ENCODE data around the gene FAM76B. TPM values are rescaled to one million over a fixed set of nuclear protein-coding genes. Genes with fewer than 3 reads are reported as not detected.

The FAM76B gene
- total and polyA plus RNA-seq, 9 of the 15 experiments (the other 6 are each of a cell fraction or from before 2014, with no cell fraction given): 22.5 to 60.0 (median 35.0) TPM

DNA sequence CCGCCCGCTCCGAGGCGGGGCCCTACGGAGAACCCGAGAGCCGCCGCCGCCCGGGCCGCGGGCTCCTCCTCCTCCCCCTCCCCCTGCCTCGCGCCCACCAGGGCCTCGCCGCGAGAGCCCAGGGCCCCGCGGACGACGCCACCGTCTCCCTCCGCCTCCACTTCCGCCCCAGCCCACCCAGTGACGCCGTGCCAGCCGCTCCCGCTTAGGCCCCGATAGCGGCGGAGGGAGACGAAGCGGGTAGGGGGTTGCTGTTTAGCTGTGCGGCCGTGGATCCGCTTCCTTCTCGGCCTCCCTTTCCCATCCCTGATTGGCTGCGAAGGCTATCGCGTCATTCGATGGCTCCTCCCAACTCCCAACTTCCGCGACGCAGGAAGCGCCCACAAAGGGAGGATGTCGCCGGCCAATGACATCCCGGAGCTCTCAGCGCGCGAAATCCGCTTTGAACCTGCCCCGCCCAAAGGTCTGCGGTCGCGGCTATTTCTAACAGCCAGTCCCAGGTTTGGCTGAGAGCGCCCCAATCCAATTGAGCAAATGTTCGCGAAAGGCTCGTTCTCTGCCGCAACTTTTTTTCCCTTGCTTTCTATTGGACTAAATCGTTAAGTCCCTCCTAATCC, at the start of gene FAM76B (continued):
- TF ChIP-seq, protein P1, sequence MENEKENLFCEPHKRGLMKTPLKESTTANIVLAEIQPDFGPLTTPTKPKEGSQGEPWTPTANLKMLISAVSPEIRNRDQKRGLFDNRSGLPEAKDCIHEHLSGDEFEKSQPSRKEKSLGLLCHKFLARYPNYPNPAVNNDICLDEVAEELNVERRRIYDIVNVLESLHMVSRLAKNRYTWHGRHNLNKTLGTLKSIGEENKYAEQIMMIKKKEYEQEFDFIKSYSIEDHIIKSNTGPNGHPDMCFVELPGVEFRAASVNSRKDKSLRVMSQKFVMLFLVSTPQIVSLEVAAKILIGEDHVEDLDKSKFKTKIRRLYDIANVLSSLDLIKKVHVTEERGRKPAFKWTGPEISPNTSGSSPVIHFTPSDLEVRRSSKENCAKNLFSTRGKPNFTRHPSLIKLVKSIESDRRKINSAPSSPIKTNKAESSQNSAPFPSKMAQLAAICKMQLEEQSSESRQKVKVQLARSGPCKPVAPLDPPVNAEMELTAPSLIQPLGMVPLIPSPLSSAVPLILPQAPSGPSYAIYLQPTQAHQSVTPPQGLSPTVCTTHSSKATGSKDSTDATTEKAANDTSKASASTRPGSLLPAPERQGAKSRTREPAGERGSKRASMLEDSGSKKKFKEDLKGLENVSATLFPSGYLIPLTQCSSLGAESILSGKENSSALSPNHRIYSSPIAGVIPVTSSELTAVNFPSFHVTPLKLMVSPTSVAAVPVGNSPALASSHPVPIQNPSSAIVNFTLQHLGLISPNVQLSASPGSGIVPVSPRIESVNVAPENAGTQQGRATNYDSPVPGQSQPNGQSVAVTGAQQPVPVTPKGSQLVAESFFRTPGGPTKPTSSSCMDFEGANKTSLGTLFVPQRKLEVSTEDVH (IDR thresholded peaks at IDR 0.05; ENCODE audit: low read depth, partially characterized antibody): peak; percentile 97
- TF ChIP-seq KDM4B (IDR thresholded peaks at IDR 0.05; ENCODE audit: borderline replicate concordance in 2 of 2, low read depth in 1 of 2) (peak in 1 of 2 experiments; percentile 24; a peak in 1 of 4 replicates), E2F3 (CRISPR knock-in tag; IDR thresholded peaks at IDR 0.05) (peak; percentile 72; the same call in 1 of the 2 replicates), FOSL1 (tag; conservative IDR thresholded peaks at IDR 0.05) (peak; percentile 57; the same call in 1 of the 2 replicates), HDAC2 (IDR thresholded peaks at IDR 0.05) (no peak), POLR2AphosphoS5 (IDR thresholded peaks at IDR 0.05; ENCODE audit: control insufficient read depth, insufficient read depth, low read depth, low read length) (peak; percentile 76), BACH1 (tag; IDR thresholded peaks at IDR 0.05) (no peak), RBFOX2 (IDR thresholded peaks at IDR 0.05; ENCODE audit: low read depth, low read length) (peak; percentile 94), CBX1 (IDR thresholded peaks at IDR 0.05; ENCODE audit: low read depth) (no peak), POLR2AphosphoS2 (IDR thresholded peaks at IDR 0.05; ENCODE audit: low read length) (no peak), ESRRA (IDR thresholded peaks at IDR 0.05; ENCODE audit: borderline replicate concordance, low read depth) (peak; percentile 86; the same call in 1 of the 2 replicates), HDAC3 (IDR thresholded peaks at IDR 0.05; ENCODE audit: borderline replicate concordance, partially characterized antibody) (no peak), NR2C2 (CRISPR knock-in tag; IDR thresholded peaks at IDR 0.05) (peak; percentile 72; the same call in 1 of the 2 replicates), NR2C2 (tag; IDR thresholded peaks at IDR 0.05) (peak; percentile 75), ZNF274 (IDR thresholded peaks at IDR 0.05; ENCODE audit: borderline replicate concordance, low read depth, low read length) (no peak), DPF2 (IDR thresholded peaks at IDR 0.05) (no peak), RBM14 (IDR thresholded peaks at IDR 0.05; ENCODE audit: borderline replicate concordance, insufficient read depth, low read depth, low read length) (no peak), POLR2H (tag; IDR thresholded peaks at IDR 0.05; ENCODE audit: low read depth) (peak; percentile 94), ZNF24 (IDR thresholded peaks at IDR 0.05) (no peak), ZNF444 (CRISPR knock-in tag; IDR thresholded peaks at IDR 0.05) (peak; percentile 90)
- TF ChIP-seq, protein P2, sequence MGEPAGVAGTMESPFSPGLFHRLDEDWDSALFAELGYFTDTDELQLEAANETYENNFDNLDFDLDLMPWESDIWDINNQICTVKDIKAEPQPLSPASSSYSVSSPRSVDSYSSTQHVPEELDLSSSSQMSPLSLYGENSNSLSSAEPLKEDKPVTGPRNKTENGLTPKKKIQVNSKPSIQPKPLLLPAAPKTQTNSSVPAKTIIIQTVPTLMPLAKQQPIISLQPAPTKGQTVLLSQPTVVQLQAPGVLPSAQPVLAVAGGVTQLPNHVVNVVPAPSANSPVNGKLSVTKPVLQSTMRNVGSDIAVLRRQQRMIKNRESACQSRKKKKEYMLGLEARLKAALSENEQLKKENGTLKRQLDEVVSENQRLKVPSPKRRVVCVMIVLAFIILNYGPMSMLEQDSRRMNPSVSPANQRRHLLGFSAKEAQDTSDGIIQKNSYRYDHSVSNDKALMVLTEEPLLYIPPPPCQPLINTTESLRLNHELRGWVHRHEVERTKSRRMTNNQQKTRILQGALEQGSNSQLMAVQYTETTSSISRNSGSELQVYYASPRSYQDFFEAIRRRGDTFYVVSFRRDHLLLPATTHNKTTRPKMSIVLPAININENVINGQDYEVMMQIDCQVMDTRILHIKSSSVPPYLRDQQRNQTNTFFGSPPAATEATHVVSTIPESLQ (CRISPR knock-in tag; IDR thresholded peaks at IDR 0.05): peak; percentile 40; the same call in 1 of the 2 replicates

Measured in K562 (cell line).